AG20443 (cell line): ENCODE data around the gene CFAP99.
"Not testable (repeated sequence)": the region's sequence is repeated elsewhere in the genome, so short reads cannot be mapped to it uniquely, and the experiment has no call there.

Experiments used
- DNase-seq: peaks from one replicate; pipeline ENCODE4 v3.0.0; 2012; ENCODE audit warnings: low spot score, mixed read lengths

Gene CFAP99

GRCh38 chr4:2429945-2430757, 11.4 kb downstream of the CFAP99 start:
- not testable (repeated sequence) for DNase-seq

GRCh38 chr4:2432004-2432403, 13.2 kb downstream of the CFAP99 start:
- DNase-seq: no peak

GRCh38 chr4:2432991-2433530, 14.3 kb downstream of the CFAP99 start:
- peak; percentile 69 for DNase-seq

- DNase-seq: no peak
Measured at GRCh38 chr4:2433609-2434350, 15.0 kb downstream of the CFAP99 start.

GRCh38 chr4:2434420-2434819, 15.7 kb downstream of the CFAP99 start:
- no peak for DNase-seq

- peak; percentile 66 for DNase-seq
Measured at GRCh38 chr4:2436301-2436700, 17.5 kb downstream of the CFAP99 start.

GRCh38 chr4:2436761-2437474, 18.2 kb downstream of the CFAP99 start:
- no peak for DNase-seq

GRCh38 chr4:2437475-2438215, 18.9 kb downstream of the CFAP99 start:
- DNase-seq: no peak

- DNase-seq: no peak
Measured at GRCh38 chr4:2438822-2439718, 20.3 kb downstream of the CFAP99 start.

GRCh38 chr4:2441393-2442174, 22.8 kb downstream of the CFAP99 start:
- peak; percentile 75 for DNase-seq

- no peak for DNase-seq
Measured at GRCh38 chr4:2442175-2442993, 23.6 kb downstream of the CFAP99 start.

GRCh38 chr4:2443061-2443730, 24.4 kb downstream of the CFAP99 start:
- no peak for DNase-seq

- no peak for DNase-seq
Measured at GRCh38 chr4:2443956-2444740, 25.4 kb downstream of the CFAP99 start.

GRCh38 chr4:2445130-2445529, 26.4 kb downstream of the CFAP99 start:
- DNase-seq: no peak

- DNase-seq: no peak
Measured at GRCh38 chr4:2445571-2445970, 26.8 kb downstream of the CFAP99 start.

- no peak for DNase-seq
Measured at GRCh38 chr4:2446656-2447564, 28.2 kb downstream of the CFAP99 start.
